Stomach (tissue), 4 donors: ENCODE data around the gene ZNF329.

Experiments used
- EP300 ChIP-seq: sonication (generic); formaldehyde crosslinking; IDR thresholded peaks from one replicate; pipeline ENCODE4 v1.6.1; 2017; ENCODE audit warnings: antibody characterized with exemption
- POLR2A ChIP-seq, 4 donors: fragments of 450-650 bp; IDR thresholded peaks; one replicate each; pipeline ENCODE4 v1.6.1; 2016; ENCODE audit warnings: antibody characterized with exemption in 4 of 4, control low read depth in 2 of 4, mild to moderate bottlenecking in 1 of 4, moderate library complexity in 1 of 4
- POLR2AphosphoS5 ChIP-seq, 3 donors: sonication (generic); formaldehyde crosslinking; IDR thresholded peaks; one replicate each; pipeline ENCODE4 v1.6.1; 2016; ENCODE audit warnings: antibody characterized with exemption in 3 of 3
- TF ChIP-seq, protein P1 (sequence below), 7 experiments: fragments of 450-650 bp in 4 of 7; fragments of 200-600 bp in 3 of 7; sonication (generic) in 3 of 7; IDR thresholded peaks; one replicate each; pipeline ENCODE4 v1.5.1; 2016 to 2019; ENCODE audit warnings: antibody characterized with exemption in 7 of 7, control low read depth in 2 of 7, mild to moderate bottlenecking in 1 of 7

GRCh38 chr19:58157045-58157728 lies 6.6 kb upstream of the ZNF329 start:
- TF ChIP-seq POLR2AphosphoS5 (IDR thresholded peaks at IDR 0.05) (no peak), POLR2A (IDR thresholded peaks at IDR 0.05) (no peak), EP300 (no peak)
- TF ChIP-seq, protein P1, sequence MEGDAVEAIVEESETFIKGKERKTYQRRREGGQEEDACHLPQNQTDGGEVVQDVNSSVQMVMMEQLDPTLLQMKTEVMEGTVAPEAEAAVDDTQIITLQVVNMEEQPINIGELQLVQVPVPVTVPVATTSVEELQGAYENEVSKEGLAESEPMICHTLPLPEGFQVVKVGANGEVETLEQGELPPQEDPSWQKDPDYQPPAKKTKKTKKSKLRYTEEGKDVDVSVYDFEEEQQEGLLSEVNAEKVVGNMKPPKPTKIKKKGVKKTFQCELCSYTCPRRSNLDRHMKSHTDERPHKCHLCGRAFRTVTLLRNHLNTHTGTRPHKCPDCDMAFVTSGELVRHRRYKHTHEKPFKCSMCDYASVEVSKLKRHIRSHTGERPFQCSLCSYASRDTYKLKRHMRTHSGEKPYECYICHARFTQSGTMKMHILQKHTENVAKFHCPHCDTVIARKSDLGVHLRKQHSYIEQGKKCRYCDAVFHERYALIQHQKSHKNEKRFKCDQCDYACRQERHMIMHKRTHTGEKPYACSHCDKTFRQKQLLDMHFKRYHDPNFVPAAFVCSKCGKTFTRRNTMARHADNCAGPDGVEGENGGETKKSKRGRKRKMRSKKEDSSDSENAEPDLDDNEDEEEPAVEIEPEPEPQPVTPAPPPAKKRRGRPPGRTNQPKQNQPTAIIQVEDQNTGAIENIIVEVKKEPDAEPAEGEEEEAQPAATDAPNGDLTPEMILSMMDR (IDR thresholded peaks at IDR 0.05), result no peak
